K562 (cell line): ENCODE results near the gene PGAP3. TPM values are rescaled to one million over a fixed set of nuclear protein-coding genes. Genes with fewer than 3 reads are reported as not detected.

Experiments used
- ATAC-seq: fragments of 200-7000 bp; cut with Tn5 transposase; 3 replicates; pipeline ENCODE4 v1.9.1; 2020; ENCODE audit warnings: moderate library complexity
- BruUV-seq: library from RNA; stranded (reverse); fragments of 400-500 nt; replicated peaks from 2 replicates; lab custom pipeline; 2021; lab: Mats Ljungman, UMichigan
- CTCF ChIA-PET: fragments of 300-600 bp; formaldehyde crosslinking; extraction: SDS; loops from one replicate; lab custom pipeline; 2021; ENCODE audit warnings: low intra/inter-chr PET ratio; lab: Yijun Ruan, JAX
- POLR2A ChIA-PET: fragments of 300-600, 350-650 bp; sonication (Branson Sonifier 250); formaldehyde crosslinking; extraction: SDS; loops from one replicate; lab custom pipeline; 2021; ENCODE audit warnings: antibody characterized with exemption, inconsistent platforms; lab: Yijun Ruan, JAX
- DNase-seq, 4 experiments: peaks; one replicate each; pipeline versions ENCODE4 v3.0.0 to v3.0.0-alpha.2; 2011 to 2018; ENCODE audit warnings: low spot score in 3 of 4, mixed read lengths in 3 of 4; ENCODE audit errors: extremely low read depth in 1 of 4
- FAIRE-seq: peaks from 2 replicates; lab custom pipeline; 2011; peaks lifted over from hg19 to GRCh38; lab: Jason Lieb, UNC
- H2AFZ ChIP-seq: 2 replicates; pipeline ENCODE4 v1.6.0; 2011; ENCODE audit warnings: low read depth, low read length, control low read depth, inconsistent platforms
- H3K27ac ChIP-seq: fragments of 200-600 bp; 3 replicates; pipeline ENCODE4 v1.8.0; 2011; ENCODE audit warnings: low read depth, mild to moderate bottlenecking, control low read depth, inconsistent platforms, low read length, moderate library complexity, mixed read lengths; ENCODE audit errors: extremely low read depth
- H3K27me3 ChIP-seq, 2 experiments: fragments of 300-600 bp in 1 of 2; 2 replicates in 1 of 2; 3 replicates in 1 of 2; pipeline versions ENCODE4 v1.6.0 to v1.8.0; 2011; ENCODE audit warnings: inconsistent platforms in 2 of 2, low read length in 2 of 2, mild to moderate bottlenecking in 1 of 2, mixed read lengths in 1 of 2, moderate library complexity in 1 of 2; ENCODE audit not compliant: control insufficient read depth in 2 of 2, insufficient read depth in 2 of 2
- H3K36me3 ChIP-seq: fragments of 300-600 bp; 3 replicates; pipeline ENCODE4 v1.8.0; 2011; ENCODE audit warnings: mild to moderate bottlenecking, low read length, inconsistent platforms; ENCODE audit not compliant: control insufficient read depth, insufficient read depth
- H3K4me1 ChIP-seq, 2 experiments: fragments of 200-600 bp in 1 of 2; replicated peaks in 1 of 2; 2 replicates in 1 of 2; 3 replicates in 1 of 2; pipeline versions ENCODE4 v1.5.1 to v1.8.0; 2011; ENCODE audit warnings: inconsistent platforms in 2 of 2, low read length in 2 of 2, mild to moderate bottlenecking in 1 of 2, mixed read lengths in 1 of 2, moderate library complexity in 1 of 2; ENCODE audit not compliant: control insufficient read depth in 2 of 2, insufficient read depth in 2 of 2
- H3K4me2 ChIP-seq: 2 replicates; pipeline ENCODE4 v1.6.1; 2011; ENCODE audit warnings: low read length, control low read depth, inconsistent platforms, mixed read lengths; ENCODE audit not compliant: insufficient read depth
- H3K4me3 ChIP-seq: fragments of 200-600 bp; sonication (generic), shearing (Covaris generic); 2 replicates; pipeline ENCODE4 v1.5.1; 2016; ENCODE audit warnings: control low read depth, inconsistent platforms
- H3K79me2 ChIP-seq: fragments of 200-600 bp; 3 replicates; pipeline ENCODE4 v1.8.0; 2011; ENCODE audit warnings: low read length, inconsistent platforms; ENCODE audit not compliant: control insufficient read depth, insufficient read depth
- H3K9ac ChIP-seq, 2 experiments: 2 replicates each; pipeline versions ENCODE4 v1.6.0 to v1.6.1; 2011; ENCODE audit warnings: low read depth in 2 of 2, low read length in 2 of 2, control low read depth in 1 of 2, inconsistent platforms in 1 of 2, mild to moderate bottlenecking in 1 of 2, mixed read lengths in 1 of 2; ENCODE audit not compliant: insufficient read depth in 1 of 2
- H3K9me1 ChIP-seq: one replicate; pipeline ENCODE4 v1.6.0; 2011; ENCODE audit warnings: inconsistent platforms, mild to moderate bottlenecking, low read length, moderate library complexity; ENCODE audit not compliant: control insufficient read depth, insufficient read depth
- H3K9me3 ChIP-seq: replicated peaks from 2 replicates; pipeline ENCODE4 v1.5.1; 2011; ENCODE audit warnings: low read depth, low read length, inconsistent platforms; ENCODE audit not compliant: control insufficient read depth, insufficient read depth
- H4K20me1 ChIP-seq: replicated peaks from 2 replicates; pipeline ENCODE4 v1.6.1; 2011; ENCODE audit warnings: low read length, inconsistent platforms, mixed read lengths; ENCODE audit not compliant: control insufficient read depth, insufficient read depth
- ATF3 ChIP-seq, 2 experiments: fragments of 450-650 bp in 1 of 2; sonication (generic) in 1 of 2; formaldehyde crosslinking in 1 of 2; IDR thresholded peaks in 1 of 2; conservative IDR thresholded peaks in 1 of 2; 2 replicates each; pipeline versions ENCODE4 v1.6.1 to v1.8.1; 2016 to 2023; ENCODE audit warnings: mild to moderate bottlenecking in 2 of 2, moderate library complexity in 2 of 2, inconsistent platforms in 1 of 2, missing genetic modification reagents in 1 of 2
- CEBPG ChIP-seq, 3 experiments: fragments of 200-800 bp in 1 of 3; sonication (Bioruptor generic) in 1 of 3; sonication (generic) in 1 of 3; formaldehyde crosslinking in 1 of 3; IDR thresholded peaks in 2 of 3; conservative IDR thresholded peaks in 1 of 3; 2 replicates each; pipeline versions ENCODE4 v1.6.1 to v1.8.0; 2016 to 2022; ENCODE audit warnings: missing compliant biosample characterization in 2 of 3, missing genetic modification characterization in 2 of 3, mild to moderate bottlenecking in 1 of 3, missing genetic modification reagents in 1 of 3
- ERF ChIP-seq: fragments of 450-650 bp; formaldehyde crosslinking; IDR thresholded peaks from 2 replicates; pipeline ENCODE4 v1.4.0; 2020; ENCODE audit warnings: mild to moderate bottlenecking, mixed read lengths
- FOSL1 ChIP-seq: fragments of 200-800 bp; sonication (Bioruptor generic); conservative IDR thresholded peaks from 2 replicates; pipeline ENCODE4 v1.6.1; 2016; ENCODE audit warnings: missing genetic modification characterization, missing compliant biosample characterization
- JUND ChIP-seq, 2 experiments: IDR thresholded peaks; 2 replicates in 1 of 2; 3 replicates in 1 of 2; pipeline ENCODE4 v1.6.1; 2011; ENCODE audit warnings: borderline replicate concordance in 2 of 2, low read depth in 2 of 2, low read length in 2 of 2, improper control_type of control experiment in 1 of 2, missing biosample characterization in 1 of 2, missing genetic modification characterization in 1 of 2, missing genetic modification reagents in 1 of 2
- KHSRP ChIP-seq: fragments of 450-650 bp; IDR thresholded peaks from 2 replicates; pipeline ENCODE4 v1.6.1; 2017
- MTA2 ChIP-seq: fragments of 450-650 bp; IDR thresholded peaks from 2 replicates; pipeline ENCODE4 v1.6.1; 2016; ENCODE audit warnings: low read depth
- NEUROD1 ChIP-seq: fragments of 150-350 bp; IDR thresholded peaks from 2 replicates; pipeline ENCODE4 v1.6.1; 2014; ENCODE audit warnings: borderline replicate concordance, low read length, low read depth; ENCODE audit not compliant: partially characterized antibody
- NFE2L1 ChIP-seq: fragments of 450-650 bp; IDR thresholded peaks from 2 replicates; pipeline ENCODE4 v1.6.1; 2016; ENCODE audit warnings: missing genetic modification characterization, low read depth, mild to moderate bottlenecking, missing compliant biosample characterization, moderate library complexity, borderline replicate concordance
- RBM39 ChIP-seq: fragments of 200-400 bp; formaldehyde crosslinking; optimal IDR thresholded peaks from 2 replicates; pipeline ENCODE3; 2018; ENCODE audit warnings: low read depth, low read length
- TGIF2 ChIP-seq: sonication (generic); formaldehyde crosslinking; IDR thresholded peaks from 2 replicates; pipeline ENCODE4 v1.8.1; 2022; ENCODE audit warnings: mild to moderate bottlenecking, missing genetic modification reagents, moderate library complexity
- ZBTB7A ChIP-seq: IDR thresholded peaks from 2 replicates; pipeline ENCODE4 v1.6.1; 2011; ENCODE audit warnings: low read depth, mild to moderate bottlenecking, low read length, moderate library complexity, borderline replicate concordance; ENCODE audit not compliant: control insufficient read depth
- WGBS: fragments of 100-300 bp; shearing (Covaris generic); methylation state at CpG from one replicate; pipeline ENCODE4 v1.1.6; 2016; ENCODE audit warnings: low coverage, mixed read lengths; ENCODE audit not compliant: insufficient coverage; ENCODE audit errors: missing lambda C conversion rate; 5-methylcytosine and 5-hydroxymethylcytosine counted together
- in situ Hi-C: fragments of 300-500 bp; cut with MboI; formaldehyde crosslinking; loops from 4 replicates; pipeline ENCODE4 v1.15.0; 2018; ENCODE audit warnings: inconsistent platforms, mixed read lengths
- intact Hi-C: fragments of 100-400 bp; cut with micrococcal nuclease; formaldehyde crosslinking; loops from 2 replicates; pipeline ENCODE4 v1.14.2; 2022
- polyA plus RNA-seq, 8 experiments: library from polyadenylated mRNA; depleted of rRNA in 4 of 8; stranded (reverse) in 5 of 8; unstranded in 3 of 8; fragments of >200 nt; fragmentation: Nextera tagmentation in 2 of 8; fragmentation: Illumina TruSeq in 1 of 8; extraction: Ambion mirVana in 2 of 8; extraction: Trizol in 1 of 8; gene quantifications; 2 replicates each; pipeline versions ENCODE4 v1.2.1 to v1.2.3, GENCODE V29; 2011 to 2014; ENCODE audit warnings: inconsistent platforms in 1 of 8, missing spikeins in 1 of 8
- total RNA-seq, 7 experiments: library from RNA; depleted of rRNA in 6 of 7; stranded (reverse); fragments of >200 nt in 6 of 7; fragmentation: Illumina TruSeq in 2 of 7; extraction: Trizol in 2 of 7; gene quantifications; 2 replicates each; pipeline versions ENCODE4 v1.2.1 to v1.2.3, GENCODE V29; 2011 to 2021; ENCODE audit warnings: low replicate concordance in 1 of 7
- TF ChIP-seq, protein P1 (sequence below): sonication (generic); formaldehyde crosslinking; IDR thresholded peaks from 2 replicates; pipeline ENCODE4 v1.8.0; 2023; ENCODE audit warnings: missing genetic modification reagents, mild to moderate bottlenecking, borderline replicate concordance

PGAP3 gene
- total and polyA plus RNA-seq, 9 of the 15 experiments (the other 6 are each of a cell fraction or from before 2014, with no cell fraction given) = 0.38 to 9.4 (median 4.5) TPM

DNA sequence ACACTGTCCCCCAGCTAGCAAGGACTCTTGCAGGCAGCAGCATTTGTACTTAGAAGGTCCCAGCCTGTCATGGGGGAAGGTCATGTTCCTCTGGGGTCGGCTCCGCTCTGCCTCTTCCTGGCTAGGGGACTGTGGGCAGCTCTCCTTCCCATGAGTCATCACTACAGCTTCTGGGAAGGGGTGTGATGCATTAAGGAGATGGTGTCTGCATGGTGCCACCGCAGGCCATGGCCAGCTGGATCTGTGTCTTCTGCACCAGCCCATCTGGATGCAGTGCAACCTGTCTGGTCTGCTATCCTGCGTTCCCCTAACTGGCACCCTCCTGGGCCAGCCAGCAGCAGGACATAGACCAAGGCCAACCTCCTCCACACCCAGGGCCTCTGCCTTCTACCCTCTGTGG is 44.6 kb downstream of the PGAP3 start:
- Histone ChIP-seq H3K27ac (no peak overlapping the region), H3K36me3 (peaks cover 11% of the 10 kb centered on the region; the same call in 2 of the 3 replicates), H3K79me2 (peaks cover 83% of the 10 kb centered on the region), H3K4me3 (no peak overlapping the region), H3K9me3 (no peaks in the 10 kb centered on the region), H3K4me2 (no peak overlapping the region), H3K27me3 (no peaks in the 10 kb centered on the region), H4K20me1 (peaks cover 29% of the 10 kb centered on the region), H3K9ac (peak overlapping the region in 1 of 2 experiments; percentile 3; a peak in 1 of 4 replicates), H3K9me1 (no peaks in the 10 kb centered on the region), H2AFZ (no peak overlapping the region), H3K4me1 (peaks cover 61 to 67% of the 10 kb centered on the region in 2 experiments)
- DNase-seq = no peak
- intact Hi-C loops = no loop called here
- ATAC-seq = no peak
- in situ Hi-C loops = no loop called here
- FAIRE-seq = no peak
- BruUV-seq = no TSS peak
- POLR2A ChIA-PET = interaction anchor here (0.6 kb wide), 1 partner anchor 19 kb away, joined by 4 read pairs; no protein-coding TSS in a partner anchor
- 63% methylated on average over 3 of the region's 4 CpGs for WGBS
- CTCF ChIA-PET = no interaction called here
- TF ChIP-seq MTA2 (no peak), NFE2L1 (tag) (no peak), ZBTB7A (no peak), CEBPG (CRISPR knock-in tag; IDR thresholded peaks at IDR 0.05) (no peak), CEBPG (tag; conservative IDR thresholded peaks at IDR 0.05 in 1 of 2, IDR thresholded peaks at IDR 0.05 in 1 of 2) (no peak), RBM39 (no peak), KHSRP (no peak), ATF3 (IDR thresholded peaks at IDR 0.05) (peak; percentile 62), ATF3 (CRISPR knock-in tag; conservative IDR thresholded peaks at IDR 0.05) (no peak), NEUROD1 (no peak), JUND (IDR thresholded peaks at IDR 0.05; ENCODE audit: borderline replicate concordance, low read depth, low read length) (peak; percentile 55; the same call in 1 of the 2 replicates), JUND (tag; IDR thresholded peaks at IDR 0.05; ENCODE audit: borderline replicate concordance, low read depth, low read length) (0 out of 3 replicates have a peak, but pooled peaks have one; percentile 27), TGIF2 (no peak), ERF (CRISPR knock-in tag) (no peak), FOSL1 (tag) (0 out of 2 replicates have a peak, but pooled peaks have one; percentile 31)
- TF ChIP-seq, protein P1, sequence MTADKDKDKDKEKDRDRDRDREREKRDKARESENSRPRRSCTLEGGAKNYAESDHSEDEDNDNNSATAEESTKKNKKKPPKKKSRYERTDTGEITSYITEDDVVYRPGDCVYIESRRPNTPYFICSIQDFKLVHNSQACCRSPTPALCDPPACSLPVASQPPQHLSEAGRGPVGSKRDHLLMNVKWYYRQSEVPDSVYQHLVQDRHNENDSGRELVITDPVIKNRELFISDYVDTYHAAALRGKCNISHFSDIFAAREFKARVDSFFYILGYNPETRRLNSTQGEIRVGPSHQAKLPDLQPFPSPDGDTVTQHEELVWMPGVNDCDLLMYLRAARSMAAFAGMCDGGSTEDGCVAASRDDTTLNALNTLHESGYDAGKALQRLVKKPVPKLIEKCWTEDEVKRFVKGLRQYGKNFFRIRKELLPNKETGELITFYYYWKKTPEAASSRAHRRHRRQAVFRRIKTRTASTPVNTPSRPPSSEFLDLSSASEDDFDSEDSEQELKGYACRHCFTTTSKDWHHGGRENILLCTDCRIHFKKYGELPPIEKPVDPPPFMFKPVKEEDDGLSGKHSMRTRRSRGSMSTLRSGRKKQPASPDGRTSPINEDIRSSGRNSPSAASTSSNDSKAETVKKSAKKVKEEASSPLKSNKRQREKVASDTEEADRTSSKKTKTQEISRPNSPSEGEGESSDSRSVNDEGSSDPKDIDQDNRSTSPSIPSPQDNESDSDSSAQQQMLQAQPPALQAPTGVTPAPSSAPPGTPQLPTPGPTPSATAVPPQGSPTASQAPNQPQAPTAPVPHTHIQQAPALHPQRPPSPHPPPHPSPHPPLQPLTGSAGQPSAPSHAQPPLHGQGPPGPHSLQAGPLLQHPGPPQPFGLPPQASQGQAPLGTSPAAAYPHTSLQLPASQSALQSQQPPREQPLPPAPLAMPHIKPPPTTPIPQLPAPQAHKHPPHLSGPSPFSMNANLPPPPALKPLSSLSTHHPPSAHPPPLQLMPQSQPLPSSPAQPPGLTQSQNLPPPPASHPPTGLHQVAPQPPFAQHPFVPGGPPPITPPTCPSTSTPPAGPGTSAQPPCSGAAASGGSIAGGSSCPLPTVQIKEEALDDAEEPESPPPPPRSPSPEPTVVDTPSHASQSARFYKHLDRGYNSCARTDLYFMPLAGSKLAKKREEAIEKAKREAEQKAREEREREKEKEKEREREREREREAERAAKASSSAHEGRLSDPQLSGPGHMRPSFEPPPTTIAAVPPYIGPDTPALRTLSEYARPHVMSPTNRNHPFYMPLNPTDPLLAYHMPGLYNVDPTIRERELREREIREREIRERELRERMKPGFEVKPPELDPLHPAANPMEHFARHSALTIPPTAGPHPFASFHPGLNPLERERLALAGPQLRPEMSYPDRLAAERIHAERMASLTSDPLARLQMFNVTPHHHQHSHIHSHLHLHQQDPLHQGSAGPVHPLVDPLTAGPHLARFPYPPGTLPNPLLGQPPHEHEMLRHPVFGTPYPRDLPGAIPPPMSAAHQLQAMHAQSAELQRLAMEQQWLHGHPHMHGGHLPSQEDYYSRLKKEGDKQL (CRISPR knock-in tag) = no peak
